ENCODE data around the gene ASIC3.

The ASIC3 gene

GRCh38 chr7:151047976-151048815, at the start of gene ASIC3:
ASIC3 (plus strand) TSS chr7:151048531; CDS start chr7:151048886, 355 bp downstream.
- no peak for TF ChIP-seq CTCF (conservative IDR thresholded peaks at IDR 0.05; ENCODE audit: low read depth, low read length)
- no peak for DNase-seq (ENCODE audit: low read depth)
- H3K4me3 ChIP-seq (ENCODE audit: low read length), result no peak within 1 kb of the TSS

- DNase-seq (ENCODE audit: low read depth), result no peak
- no peak for TF ChIP-seq CTCF (conservative IDR thresholded peaks at IDR 0.05; ENCODE audit: low read depth, low read length)
- no peak overlapping the region for H3K4me3 ChIP-seq (ENCODE audit: low read length)
These were observed 49.3 kb upstream of the ASIC3 start for GRCh38 chr7:150999001-150999400.

- TF ChIP-seq CTCF (conservative IDR thresholded peaks at IDR 0.05; ENCODE audit: low read depth, low read length), result no peak
These were observed 48.7 kb upstream of the ASIC3 start for GRCh38 chr7:150999497-151000230.

GRCh38 chr7:151000897-151001495, 47.3 kb upstream of the ASIC3 start:
- no peak for TF ChIP-seq CTCF (conservative IDR thresholded peaks at IDR 0.05; ENCODE audit: low read depth, low read length)
- no peak for DNase-seq (ENCODE audit: low read depth)
- no peak overlapping the region for H3K4me3 ChIP-seq (ENCODE audit: low read length)

More at GRCh38 chr7:150999497-151000230, 48.7 kb upstream of the ASIC3 start:
- DNase-seq (ENCODE audit: low read depth), result no peak
- no peak overlapping the region for H3K4me3 ChIP-seq (ENCODE audit: low read length)

- no peak for TF ChIP-seq CTCF (conservative IDR thresholded peaks at IDR 0.05; ENCODE audit: low read depth, low read length)
- no peak for DNase-seq (ENCODE audit: low read depth)
- no peak overlapping the region for H3K4me3 ChIP-seq (ENCODE audit: low read length)
These were observed 46.8 kb upstream of the ASIC3 start for GRCh38 chr7:151001546-151001945.

GRCh38 chr7:151003572-151003971, 44.8 kb upstream of the ASIC3 start:
- no peak overlapping the region for H3K4me3 ChIP-seq (ENCODE audit: low read length)
- no peak for DNase-seq (ENCODE audit: low read depth)
- TF ChIP-seq CTCF (conservative IDR thresholded peaks at IDR 0.05; ENCODE audit: low read depth, low read length), result no peak

Data from retinal pigment epithelial cell (primary cell).